ENCODE measurements around the gene ZFHX3.
"Not testable (repeated sequence)": the region's sequence is repeated elsewhere in the genome, so short reads cannot be mapped to it uniquely, and the experiment has no call there.

Gene ZFHX3

DNA sequence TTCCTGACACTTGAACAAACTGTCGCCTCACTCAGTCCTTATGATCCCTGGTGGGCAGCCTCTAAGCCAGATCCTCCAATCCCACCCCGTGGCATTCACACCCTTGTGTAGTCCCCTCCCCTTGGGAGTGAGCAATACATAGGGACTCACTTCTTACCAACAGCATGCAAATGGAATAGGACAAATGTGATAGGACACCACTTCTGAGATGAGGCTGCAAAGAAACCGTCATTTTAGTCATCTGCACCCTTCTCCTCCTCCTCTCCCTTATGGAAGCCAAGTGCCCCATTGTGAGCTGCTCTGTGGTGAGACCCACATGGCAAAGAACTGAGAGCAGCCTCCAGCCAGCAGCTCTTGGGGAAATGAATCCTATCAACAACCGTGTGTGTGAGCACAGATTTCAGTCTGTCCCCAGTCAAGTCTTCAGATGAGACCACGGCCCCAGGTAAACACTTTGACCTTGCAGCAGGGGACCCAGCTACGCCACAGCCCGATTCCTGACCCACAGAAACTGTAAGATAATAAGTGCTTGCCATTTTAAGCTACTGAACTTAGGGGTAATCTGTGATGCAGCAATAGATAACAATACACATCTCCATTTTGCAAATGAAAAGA is 46.9 kb downstream of the ZFHX3 start:
- DNase-seq (ENCODE audit: low read depth): no peak
- no peak overlapping the region for H3K4me3 ChIP-seq (ENCODE audit: low read length)
- no peak for TF ChIP-seq CTCF (conservative IDR thresholded peaks at IDR 0.05; ENCODE audit: low read depth, low read length)

DNA sequence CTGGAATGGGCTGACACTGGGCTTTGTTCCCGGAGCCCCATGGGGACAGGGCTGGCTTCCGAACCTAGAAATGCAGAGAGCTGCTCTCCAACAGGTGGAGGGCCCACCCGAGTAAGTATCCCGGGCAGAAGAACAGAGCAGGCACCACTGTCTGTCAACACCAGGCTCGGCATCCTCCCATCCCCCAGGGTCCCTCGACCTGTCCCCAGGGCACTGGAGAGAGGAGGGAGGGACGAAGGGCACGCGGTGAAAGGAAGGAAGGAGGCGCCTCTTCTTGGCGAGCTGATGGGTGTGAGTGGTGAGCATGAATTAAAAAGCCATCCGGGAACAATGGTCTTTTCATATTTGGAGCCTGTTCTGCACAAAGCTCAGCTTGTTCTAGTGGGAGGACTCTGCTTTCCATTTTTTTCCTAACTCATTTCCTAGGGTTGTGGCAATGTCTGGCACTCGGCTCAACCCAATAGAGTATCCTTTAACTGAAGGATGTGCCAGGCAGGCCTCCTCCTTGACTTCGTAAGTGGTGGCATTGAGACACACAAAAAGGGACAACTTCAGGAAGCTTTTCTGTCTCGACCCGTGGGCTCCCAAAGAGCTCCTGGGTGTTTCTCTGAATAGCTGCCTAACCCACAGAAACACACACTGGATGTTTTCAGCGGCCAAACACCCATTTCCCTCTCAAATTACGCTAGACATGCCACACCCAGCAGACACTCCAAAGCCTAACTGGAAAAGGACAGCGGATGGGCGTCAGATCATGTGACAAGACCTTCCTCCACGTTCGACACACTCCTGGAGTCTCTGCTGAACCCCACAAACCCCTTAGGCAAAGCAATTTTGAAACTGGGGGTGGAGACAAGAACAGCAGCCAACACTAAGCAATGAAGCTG is 47.7 kb downstream of the ZFHX3 start:
- no peak for TF ChIP-seq CTCF (conservative IDR thresholded peaks at IDR 0.05; ENCODE audit: low read depth, low read length)
- DNase-seq (ENCODE audit: low read depth): no peak
- H3K4me3 ChIP-seq (ENCODE audit: low read length): no peak overlapping the region

GRCh38 chr16:72999541-73000019 is 48.3 kb downstream of the ZFHX3 start:
- no peak for DNase-seq (ENCODE audit: low read depth)
- H3K4me3 ChIP-seq (ENCODE audit: low read length): no peak overlapping the region
- no peak for TF ChIP-seq CTCF (conservative IDR thresholded peaks at IDR 0.05; ENCODE audit: low read depth, low read length)

- DNase-seq (ENCODE audit: low read depth): no peak
- no peak for TF ChIP-seq CTCF (conservative IDR thresholded peaks at IDR 0.05; ENCODE audit: low read depth, low read length)
- H3K4me3 ChIP-seq (ENCODE audit: low read length): no peak overlapping the region
These were observed 50.8 kb downstream of the ZFHX3 start for GRCh38 chr16:72997141-72997542.

DNA sequence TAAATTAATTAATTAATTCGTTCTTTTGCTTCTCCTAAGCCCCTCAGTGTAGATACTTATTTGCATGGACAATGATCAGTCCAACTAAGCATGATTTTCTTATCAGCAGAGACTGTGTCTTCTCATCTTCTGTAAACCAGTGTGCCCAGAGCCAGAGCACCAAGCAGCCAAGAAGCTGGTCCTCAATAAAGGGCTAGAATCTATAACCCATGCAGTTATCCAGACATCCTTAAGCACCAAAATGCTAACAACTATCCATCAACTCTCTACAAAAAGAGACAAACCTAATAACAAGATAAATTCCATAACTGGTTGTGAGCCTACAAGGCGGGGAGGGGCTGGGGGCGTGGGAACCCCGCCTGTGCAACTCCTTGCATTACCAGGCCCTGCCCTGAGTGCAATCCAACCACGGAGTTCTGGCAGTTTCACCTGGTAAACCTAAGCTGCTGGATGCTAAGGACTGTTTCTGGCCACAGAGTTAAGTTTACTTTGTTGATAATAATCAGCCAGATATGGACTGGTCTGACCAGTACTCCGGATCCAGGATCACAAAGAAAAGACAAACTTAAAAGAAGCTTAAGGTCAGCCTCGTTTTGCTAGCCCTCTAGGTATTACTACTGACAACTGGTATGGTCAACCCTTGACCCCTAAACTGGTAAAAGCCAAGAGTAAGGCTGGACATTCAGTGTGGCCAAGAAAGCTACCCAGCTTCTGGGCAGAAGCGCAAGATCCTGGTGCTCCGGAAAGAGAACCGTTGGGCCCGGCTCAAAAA is 51.5 kb downstream of the ZFHX3 start:
- H3K4me3 ChIP-seq (ENCODE audit: low read length): no peak overlapping the region
- no peak for DNase-seq (ENCODE audit: low read depth)
- no peak for TF ChIP-seq CTCF (conservative IDR thresholded peaks at IDR 0.05; ENCODE audit: low read depth, low read length)

GRCh38 chr16:72995882-72996270 is 52.1 kb downstream of the ZFHX3 start:
- not testable (repeated sequence) for H3K4me3 ChIP-seq (ENCODE audit: low read length); DNase-seq (ENCODE audit: low read depth)

GRCh38 chr16:72995151-72995881 is 52.6 kb downstream of the ZFHX3 start:
- no peak overlapping the region for H3K4me3 ChIP-seq (ENCODE audit: low read length)
- DNase-seq (ENCODE audit: low read depth): no peak
- peak; percentile 66 for TF ChIP-seq CTCF (conservative IDR thresholded peaks at IDR 0.05; ENCODE audit: low read depth, low read length)
